Measurements from ENCODE around the gene SEMA4G. TPM values are rescaled to one million over a fixed set of nuclear protein-coding genes. Genes with fewer than 3 reads are reported as not detected.

Gene SEMA4G
- total and polyA plus RNA-seq, 2 of the 8 experiments (the other 6 are each of a cell fraction or from before 2014, with no cell fraction given), result 7.1 to 18.2 TPM

DNA sequence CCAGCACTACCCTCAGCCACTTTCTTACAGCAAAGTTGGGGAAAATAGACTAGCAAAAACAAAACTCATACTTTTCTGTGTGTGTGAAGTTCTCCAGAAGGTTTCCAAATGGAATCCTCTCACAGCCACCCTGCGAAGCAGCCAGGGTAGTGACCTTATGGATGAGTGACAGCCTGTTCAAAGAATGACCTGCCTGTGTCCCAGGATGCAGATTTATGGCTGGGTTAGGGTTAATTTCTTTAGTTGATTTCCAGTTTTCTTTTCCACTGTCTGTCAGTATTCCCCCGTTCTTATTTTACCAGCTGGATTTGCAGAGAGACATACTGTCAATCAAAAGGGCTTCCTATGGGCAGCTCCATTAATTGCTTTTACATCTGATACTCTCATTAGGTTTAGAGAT, 2.4 kb upstream of the SEMA4G start (continued):
- TF ChIP-seq, protein P1, sequence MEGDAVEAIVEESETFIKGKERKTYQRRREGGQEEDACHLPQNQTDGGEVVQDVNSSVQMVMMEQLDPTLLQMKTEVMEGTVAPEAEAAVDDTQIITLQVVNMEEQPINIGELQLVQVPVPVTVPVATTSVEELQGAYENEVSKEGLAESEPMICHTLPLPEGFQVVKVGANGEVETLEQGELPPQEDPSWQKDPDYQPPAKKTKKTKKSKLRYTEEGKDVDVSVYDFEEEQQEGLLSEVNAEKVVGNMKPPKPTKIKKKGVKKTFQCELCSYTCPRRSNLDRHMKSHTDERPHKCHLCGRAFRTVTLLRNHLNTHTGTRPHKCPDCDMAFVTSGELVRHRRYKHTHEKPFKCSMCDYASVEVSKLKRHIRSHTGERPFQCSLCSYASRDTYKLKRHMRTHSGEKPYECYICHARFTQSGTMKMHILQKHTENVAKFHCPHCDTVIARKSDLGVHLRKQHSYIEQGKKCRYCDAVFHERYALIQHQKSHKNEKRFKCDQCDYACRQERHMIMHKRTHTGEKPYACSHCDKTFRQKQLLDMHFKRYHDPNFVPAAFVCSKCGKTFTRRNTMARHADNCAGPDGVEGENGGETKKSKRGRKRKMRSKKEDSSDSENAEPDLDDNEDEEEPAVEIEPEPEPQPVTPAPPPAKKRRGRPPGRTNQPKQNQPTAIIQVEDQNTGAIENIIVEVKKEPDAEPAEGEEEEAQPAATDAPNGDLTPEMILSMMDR (IDR thresholded peaks at IDR 0.05; ENCODE audit: control extremely low read depth in 1 of 3, insufficient read depth in 1 of 3, low read depth in 1 of 3, low read length in 3 of 3), result no peak
- no peak for TF ChIP-seq BCL11A (IDR thresholded peaks at IDR 0.05; ENCODE audit: low read depth in 2 of 2, low read length in 2 of 2)
- TF ChIP-seq CBX5 (IDR thresholded peaks at IDR 0.05; ENCODE audit: low read depth, low read length), result no peak
- no peak for TF ChIP-seq USF2 (IDR thresholded peaks at IDR 0.05; ENCODE audit: low read length)
- no peak for TF ChIP-seq RBBP5 (IDR thresholded peaks at IDR 0.05; ENCODE audit: borderline replicate concordance, low read depth, low read length)
- TF ChIP-seq HDAC6 (IDR thresholded peaks at IDR 0.05; ENCODE audit: low read depth, low read length), result no peak
- no peak for TF ChIP-seq KDM5A (IDR thresholded peaks at IDR 0.05; ENCODE audit: low read length)
- TF ChIP-seq POLR2AphosphoS5 (IDR thresholded peaks at IDR 0.05; ENCODE audit: low read depth, low read length), result no peak

Measured in H1 (cell line).